ENCODE measurements around the gene TPBG.

Gene TPBG

GRCh38 chr6:82408952-82409431 lies 45.4 kb downstream of the TPBG start:
- Histone ChIP-seq H3K9ac (ENCODE audit: low read depth, low read length) (no peak overlapping the region), H3K36me3 (ENCODE audit: insufficient read depth, low read length) (no peaks in the 10 kb centered on the region), H3K4me2 (ENCODE audit: insufficient read depth, low read length) (no peak overlapping the region), H3K4me3 (ENCODE audit: low read depth in 1 of 2, low read length in 2 of 2) (no peak overlapping the region), H3K4me1 (ENCODE audit: insufficient read depth, low read length) (no peaks in the 10 kb centered on the region), H2AFZ (ENCODE audit: low read depth, low read length) (no peak overlapping the region), H3K27me3 (ENCODE audit: insufficient read depth, low read length, poor library complexity) (no peaks in the 10 kb centered on the region), H4K20me1 (ENCODE audit: insufficient read depth, low read length) (no peaks in the 10 kb centered on the region), H3K9me3 (ENCODE audit: insufficient read depth, low read length, severe bottlenecking) (no peaks in the 10 kb centered on the region), H3K79me2 (ENCODE audit: insufficient read depth, low read length) (no peaks in the 10 kb centered on the region), H3K27ac (ENCODE audit: low read length) (no peak overlapping the region)
- TF ChIP-seq, protein P1, sequence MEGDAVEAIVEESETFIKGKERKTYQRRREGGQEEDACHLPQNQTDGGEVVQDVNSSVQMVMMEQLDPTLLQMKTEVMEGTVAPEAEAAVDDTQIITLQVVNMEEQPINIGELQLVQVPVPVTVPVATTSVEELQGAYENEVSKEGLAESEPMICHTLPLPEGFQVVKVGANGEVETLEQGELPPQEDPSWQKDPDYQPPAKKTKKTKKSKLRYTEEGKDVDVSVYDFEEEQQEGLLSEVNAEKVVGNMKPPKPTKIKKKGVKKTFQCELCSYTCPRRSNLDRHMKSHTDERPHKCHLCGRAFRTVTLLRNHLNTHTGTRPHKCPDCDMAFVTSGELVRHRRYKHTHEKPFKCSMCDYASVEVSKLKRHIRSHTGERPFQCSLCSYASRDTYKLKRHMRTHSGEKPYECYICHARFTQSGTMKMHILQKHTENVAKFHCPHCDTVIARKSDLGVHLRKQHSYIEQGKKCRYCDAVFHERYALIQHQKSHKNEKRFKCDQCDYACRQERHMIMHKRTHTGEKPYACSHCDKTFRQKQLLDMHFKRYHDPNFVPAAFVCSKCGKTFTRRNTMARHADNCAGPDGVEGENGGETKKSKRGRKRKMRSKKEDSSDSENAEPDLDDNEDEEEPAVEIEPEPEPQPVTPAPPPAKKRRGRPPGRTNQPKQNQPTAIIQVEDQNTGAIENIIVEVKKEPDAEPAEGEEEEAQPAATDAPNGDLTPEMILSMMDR (IDR thresholded peaks at IDR 0.05; ENCODE audit: borderline replicate concordance, extremely low read depth, low read length, poor library complexity, severe bottlenecking), result no peak
- no peak for TF ChIP-seq EZH2 (IDR thresholded peaks at IDR 0.05; ENCODE audit: borderline replicate concordance, low read depth, low read length, severe bottlenecking)
- ATAC-seq (ENCODE audit: insufficient read depth, low read depth), result no peak
- DNase-seq, result no peak

DNA sequence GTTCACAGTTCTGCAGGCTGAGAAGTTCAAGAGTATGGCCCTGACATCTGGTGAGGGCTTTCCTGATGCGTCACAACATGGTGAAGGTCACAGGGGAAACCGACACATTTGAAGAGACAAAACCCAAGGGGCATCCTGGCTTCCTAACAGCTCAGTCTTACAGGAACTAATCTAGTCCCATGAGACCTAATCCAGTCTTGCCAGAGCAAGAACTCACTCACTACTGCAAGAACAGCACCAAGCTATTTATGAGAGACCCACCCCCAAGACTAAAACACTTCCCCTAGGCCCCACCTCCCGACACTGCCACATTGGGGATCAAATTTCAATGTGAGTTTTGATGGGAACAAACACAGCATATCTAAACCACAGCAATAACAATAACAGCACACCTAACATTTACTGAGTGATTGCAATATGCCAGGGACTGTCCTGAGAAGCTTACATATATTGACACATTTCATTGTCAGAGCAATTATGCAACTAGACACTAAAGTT lies 46.6 kb downstream of the TPBG start:
- Histone ChIP-seq H3K27ac (ENCODE audit: low read length) (no peak overlapping the region), H2AFZ (ENCODE audit: low read depth, low read length) (no peak overlapping the region), H3K9me3 (ENCODE audit: insufficient read depth, low read length, severe bottlenecking) (no peaks in the 10 kb centered on the region), H3K4me2 (ENCODE audit: insufficient read depth, low read length) (no peak overlapping the region), H3K4me3 (ENCODE audit: low read depth in 1 of 2, low read length in 2 of 2) (no peak overlapping the region), H3K4me1 (ENCODE audit: insufficient read depth, low read length) (no peaks in the 10 kb centered on the region), H3K9ac (ENCODE audit: low read depth, low read length) (no peak overlapping the region), H4K20me1 (ENCODE audit: insufficient read depth, low read length) (no peaks in the 10 kb centered on the region), H3K27me3 (ENCODE audit: insufficient read depth, low read length, poor library complexity) (no peaks in the 10 kb centered on the region), H3K36me3 (ENCODE audit: insufficient read depth, low read length) (no peaks in the 10 kb centered on the region), H3K79me2 (ENCODE audit: insufficient read depth, low read length) (no peaks in the 10 kb centered on the region)
- ATAC-seq (ENCODE audit: insufficient read depth, low read depth) (no peak), DNase-seq (no peak)
- TF ChIP-seq, protein P1 (IDR thresholded peaks at IDR 0.05; ENCODE audit: borderline replicate concordance, extremely low read depth, low read length, poor library complexity, severe bottlenecking), result no peak
- TF ChIP-seq EZH2 (IDR thresholded peaks at IDR 0.05; ENCODE audit: borderline replicate concordance, low read depth, low read length, severe bottlenecking), result no peak

- no peak overlapping the region for H3K9ac ChIP-seq (ENCODE audit: low read depth, low read length)
- H3K4me1 ChIP-seq (ENCODE audit: insufficient read depth, low read length), result no peaks in the 10 kb centered on the region
- no peaks in the 10 kb centered on the region for H3K9me3 ChIP-seq (ENCODE audit: insufficient read depth, low read length, severe bottlenecking)
- ATAC-seq (ENCODE audit: insufficient read depth, low read depth) (no peak), DNase-seq (no peak)
- no peaks in the 10 kb centered on the region for H4K20me1 ChIP-seq (ENCODE audit: insufficient read depth, low read length)
- no peaks in the 10 kb centered on the region for H3K79me2 ChIP-seq (ENCODE audit: insufficient read depth, low read length)
- H2AFZ ChIP-seq (ENCODE audit: low read depth, low read length), result no peak overlapping the region
- no peak overlapping the region for H3K4me2 ChIP-seq (ENCODE audit: insufficient read depth, low read length)
- TF ChIP-seq EZH2 (IDR thresholded peaks at IDR 0.05; ENCODE audit: borderline replicate concordance, low read depth, low read length, severe bottlenecking), result no peak
- TF ChIP-seq, protein P1 (IDR thresholded peaks at IDR 0.05; ENCODE audit: borderline replicate concordance, extremely low read depth, low read length, poor library complexity, severe bottlenecking), result no peak
- H3K4me3 ChIP-seq (ENCODE audit: low read depth in 1 of 2, low read length in 2 of 2), result no peak overlapping the region
- no peaks in the 10 kb centered on the region for H3K27me3 ChIP-seq (ENCODE audit: insufficient read depth, low read length, poor library complexity)
- H3K36me3 ChIP-seq (ENCODE audit: insufficient read depth, low read length), result no peaks in the 10 kb centered on the region
- no peak overlapping the region for H3K27ac ChIP-seq (ENCODE audit: low read length)
These were observed 50.3 kb downstream of the TPBG start for GRCh38 chr6:82413868-82414267.

GRCh38 chr6:82415820-82416219 lies 52.2 kb downstream of the TPBG start:
- TF ChIP-seq, protein P1 (IDR thresholded peaks at IDR 0.05; ENCODE audit: borderline replicate concordance, extremely low read depth, low read length, poor library complexity, severe bottlenecking), result no peak
- ATAC-seq (ENCODE audit: insufficient read depth, low read depth), result no peak

More at GRCh38 chr6:82415820-82416219, 52.2 kb downstream of the TPBG start:
- no peak for DNase-seq
- no peak overlapping the region for H3K27ac ChIP-seq (ENCODE audit: low read length)
- H2AFZ ChIP-seq (ENCODE audit: low read depth, low read length), result no peak overlapping the region
- H3K4me1 ChIP-seq (ENCODE audit: insufficient read depth, low read length), result no peaks in the 10 kb centered on the region
- no peak overlapping the region for H3K4me2 ChIP-seq (ENCODE audit: insufficient read depth, low read length)
- H3K9me3 ChIP-seq (ENCODE audit: insufficient read depth, low read length, severe bottlenecking), result no peaks in the 10 kb centered on the region
- H3K79me2 ChIP-seq (ENCODE audit: insufficient read depth, low read length), result no peaks in the 10 kb centered on the region
- no peak overlapping the region for H3K4me3 ChIP-seq (ENCODE audit: low read depth in 1 of 2, low read length in 2 of 2)
- H4K20me1 ChIP-seq (ENCODE audit: insufficient read depth, low read length), result no peaks in the 10 kb centered on the region
- H3K9ac ChIP-seq (ENCODE audit: low read depth, low read length), result no peak overlapping the region
- no peaks in the 10 kb centered on the region for H3K27me3 ChIP-seq (ENCODE audit: insufficient read depth, low read length, poor library complexity)
- no peaks in the 10 kb centered on the region for H3K36me3 ChIP-seq (ENCODE audit: insufficient read depth, low read length)

Measured in DND-41 (cell line).